Placental pericyte (primary cell): ENCODE data around the gene CNPY4. TPM values are rescaled to one million over a fixed set of nuclear protein-coding genes. Genes with fewer than 3 reads are reported as not detected.

Experiments used
- small RNA-seq: library from RNA; depleted of rRNA; stranded (forward); fragments of <200 nt; gene quantifications from one replicate; pipeline ENCODE3, GENCODE V24; 2012; ENCODE audit warnings: low replicate concordance
- total RNA-seq: library from RNA; depleted of rRNA; stranded (reverse); fragments of >200 nt; gene quantifications from 2 replicates; pipeline ENCODE4 v1.2.3, GENCODE V29; 2012

The CNPY4 gene
- 19.3 and 30.9 TPM in 2 replicates for total RNA-seq

GRCh38 chr7:100119072-100119969, at the start of gene CNPY4, which contains the start of gene TAF6:
Gene CNPY4, plus strand, starts transcription at chr7:100119634. Its CDS starts 111 bp downstream, at chr7:100119745.
Gene TAF6, minus strand, starts transcription at chr7:100119358. Its CDS starts 5,149 bp downstream, at chr7:100114209.

GRCh38 chr7:100081535-100082102, 37.8 kb upstream of the CNPY4 start, which contains the start of gene ZNF3:
Gene ZNF3, minus strand, starts transcription at chr7:100081723. Its CDS starts 4,366 bp downstream, at chr7:100077357.

GRCh38 chr7:100088621-100089457, 30.6 kb upstream of the CNPY4 start, which contains the start of gene COPS6:
Gene COPS6, plus strand, starts transcription at chr7:100088969. Its CDS starts 22 bp downstream, at chr7:100088991.

GRCh38 chr7:100101016-100101862, 18.2 kb upstream of the CNPY4 start, which contains the start of the genes AP4M1 and MCM7:
Gene AP4M1, plus strand, starts transcription at chr7:100101643. Its CDS starts 72 bp downstream, at chr7:100101715.
Gene MCM7, minus strand, starts transcription at chr7:100101397. Its CDS starts 103 bp downstream, at chr7:100101294.

GRCh38 chr7:100126931-100127865, 7.8 kb downstream of the CNPY4 start, which contains the start of gene MBLAC1:
Gene MBLAC1, plus strand, starts transcription at chr7:100126967. Its CDS starts 429 bp downstream, at chr7:100127396.

GRCh38 chr7:100148559-100149328, 29.3 kb downstream of the CNPY4 start, which contains the start of gene LAMTOR4:
Gene LAMTOR4, plus strand, starts transcription at chr7:100148918. Its CDS starts 55 bp downstream, at chr7:100148973.

GRCh38 chr7:100158229-100159098, 39.0 kb downstream of the CNPY4 start, which contains the start of gene TRAPPC14:
Gene TRAPPC14, minus strand, starts transcription at chr7:100158723. Its CDS starts 224 bp downstream, at chr7:100158499.

Small RNA genes within 50 kb of the gene (small RNA-seq; reads per million reads assigned to genes)
- 3,984 reads per million, percentile 100 among the genes with 10 or more reads in this experiment for gene MIR106B
- 1,147 reads per million, percentile 100 among the genes with 10 or more reads in this experiment for gene MIR25
- 4,058 reads per million, percentile 100 among the genes with 10 or more reads in this experiment for gene MIR93

Other genes with a start within 250 kb of the CNPY4 start
- gene OR2AE1, start 242.6 kb upstream of the CNPY4 start, total RNA-seq, result 0.66 TPM in 1 of 2 replicates, not detected in the other
- gene TRIM4, start 200.1 kb upstream of the CNPY4 start, total RNA-seq, result 12.9 and 26.9 TPM in 2 replicates
- not detected in 2 replicates for gene GJC3, start 190.0 kb upstream of the CNPY4 start, total RNA-seq
- gene AZGP1, start 143.6 kb upstream of the CNPY4 start, total RNA-seq, result not detected in 2 replicates
- gene ZKSCAN1, start 104.0 kb upstream of the CNPY4 start, total RNA-seq, result 31.9 and 33.3 TPM in 2 replicates
- gene ZSCAN21, start 69.9 kb upstream of the CNPY4 start, total RNA-seq, result 7.9 and 10.5 TPM in 2 replicates
- gene ZNF3, start 37.9 kb upstream of the CNPY4 start, total RNA-seq, result 31.7 and 41.1 TPM in 2 replicates
- 122 and 154 TPM in 2 replicates for gene COPS6, start 30.7 kb upstream of the CNPY4 start, total RNA-seq
- 24.1 and 179 TPM in 2 replicates for gene MCM7, start 18.2 kb upstream of the CNPY4 start, total RNA-seq
- gene AP4M1, start 18.0 kb upstream of the CNPY4 start, total RNA-seq, result 26.7 and 26.9 TPM in 2 replicates
- 43.8 and 74.3 TPM in 2 replicates for gene TAF6, start 276 bp upstream of the CNPY4 start, total RNA-seq
- 2.6 and 2.9 TPM in 2 replicates for gene MBLAC1, start 7.3 kb downstream of the CNPY4 start, total RNA-seq
- gene LAMTOR4, start 29.3 kb downstream of the CNPY4 start, total RNA-seq, result 41.8 and 67.4 TPM in 2 replicates
- gene TRAPPC14, start 39.1 kb downstream of the CNPY4 start, total RNA-seq, result 10.9 and 12.7 TPM in 2 replicates
- gene GAL3ST4, start 49.0 kb downstream of the CNPY4 start, total RNA-seq, result 2.2 and 2.6 TPM in 2 replicates
- 0.66 and 1.9 TPM in 2 replicates for gene GPC2, start 57.7 kb downstream of the CNPY4 start, total RNA-seq
- 0.44 and 1.1 TPM in 2 replicates for gene STAG3, start 58.3 kb downstream of the CNPY4 start, total RNA-seq
- gene PVRIG, start 100.3 kb downstream of the CNPY4 start, total RNA-seq, result not detected in 2 replicates
- not detected in 2 replicates for gene SPDYE3, start 188.1 kb downstream of the CNPY4 start, total RNA-seq
- 7.0 and 19.8 TPM in 2 replicates for gene PILRB, start 238.5 kb downstream of the CNPY4 start, total RNA-seq